Measurements from ENCODE around the gene KDM4B.

KDM4B gene

GRCh38 chr19:5068233-5069072 is 99.5 kb downstream of the KDM4B start:
- no peak for DNase-seq (ENCODE audit: low spot score)
- no peak for FAIRE-seq

- DNase-seq (ENCODE audit: low spot score) (no peak), FAIRE-seq (no peak)
These were observed 101.4 kb downstream of the KDM4B start for GRCh38 chr19:5070331-5070730.

GRCh38 chr19:5070930-5071329 is 102.0 kb downstream of the KDM4B start:
- DNase-seq (ENCODE audit: low spot score), result no peak
- FAIRE-seq, result no peak

GRCh38 chr19:5071579-5071978 is 102.7 kb downstream of the KDM4B start:
- DNase-seq (ENCODE audit: low spot score), result no peak
- no peak for FAIRE-seq

- FAIRE-seq (no peak), DNase-seq (ENCODE audit: low spot score) (no peak)
These were observed 103.2 kb downstream of the KDM4B start for GRCh38 chr19:5072115-5072514.

DNA sequence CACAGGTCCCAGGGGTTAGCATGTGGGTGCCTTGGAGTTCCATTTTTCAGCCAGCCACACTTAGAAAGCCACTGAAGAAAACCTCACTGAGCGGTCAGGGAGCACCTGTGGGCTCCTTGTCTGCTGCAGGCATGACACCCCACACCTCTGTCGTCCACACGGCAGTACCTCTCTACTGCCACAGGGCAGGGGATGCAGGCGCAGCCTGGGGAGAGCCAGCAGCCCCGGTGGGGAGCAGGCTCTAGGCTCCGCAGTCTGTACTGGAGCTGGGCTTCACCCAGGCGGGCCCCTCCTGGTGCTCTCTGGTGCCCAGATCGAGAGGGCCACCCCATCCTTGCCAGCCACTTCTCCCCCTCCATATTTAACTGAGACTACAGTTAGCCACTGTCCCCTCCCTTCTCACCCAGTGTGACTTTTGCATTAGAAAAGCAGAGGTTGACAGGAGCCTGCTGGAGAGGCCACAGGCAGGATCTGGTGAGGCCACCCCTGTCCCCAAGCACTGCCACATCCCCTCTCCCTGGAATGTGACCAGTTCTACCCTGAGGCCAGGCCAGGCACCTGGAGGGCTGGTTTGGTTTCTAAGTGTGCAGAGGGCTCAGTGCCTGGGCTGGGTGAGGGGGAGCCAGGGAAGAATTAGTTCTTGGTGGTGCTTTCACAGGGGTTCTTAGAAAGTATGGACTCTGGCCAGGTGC is 104.4 kb downstream of the KDM4B start:
- FAIRE-seq (no peak), DNase-seq (ENCODE audit: low spot score) (no peak)

DNA sequence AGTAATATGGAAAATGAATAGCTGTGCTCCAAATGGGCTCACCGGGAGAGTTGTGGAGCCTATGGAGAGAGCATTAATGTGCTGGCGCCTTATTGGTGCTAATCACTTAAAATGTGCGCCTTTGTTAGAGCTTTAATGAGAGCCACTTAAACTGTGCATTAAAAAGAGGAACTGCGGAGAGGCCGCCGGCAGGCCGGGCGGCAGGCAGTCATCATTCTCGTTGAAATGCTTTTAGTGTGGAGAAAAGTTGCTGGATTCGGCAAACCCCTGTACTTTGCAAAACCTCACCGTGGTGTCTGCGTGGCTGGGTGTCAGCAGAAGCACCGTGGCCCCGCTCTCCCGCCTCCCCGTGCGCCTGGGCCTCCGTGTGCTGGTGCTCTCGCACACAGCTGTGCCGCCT is 105.5 kb downstream of the KDM4B start:
- FAIRE-seq, result no peak

GRCh38 chr19:5074830-5075394 is 106.0 kb downstream of the KDM4B start:
- DNase-seq (ENCODE audit: low spot score) (no peak), FAIRE-seq (no peak)

More for the DNA sequence above, 105.5 kb downstream of the KDM4B start:
- no peak for DNase-seq (ENCODE audit: low spot score)

GRCh38 chr19:5075597-5075996 is 106.7 kb downstream of the KDM4B start:
- DNase-seq (ENCODE audit: low spot score), result no peak
- no peak for FAIRE-seq

DNA sequence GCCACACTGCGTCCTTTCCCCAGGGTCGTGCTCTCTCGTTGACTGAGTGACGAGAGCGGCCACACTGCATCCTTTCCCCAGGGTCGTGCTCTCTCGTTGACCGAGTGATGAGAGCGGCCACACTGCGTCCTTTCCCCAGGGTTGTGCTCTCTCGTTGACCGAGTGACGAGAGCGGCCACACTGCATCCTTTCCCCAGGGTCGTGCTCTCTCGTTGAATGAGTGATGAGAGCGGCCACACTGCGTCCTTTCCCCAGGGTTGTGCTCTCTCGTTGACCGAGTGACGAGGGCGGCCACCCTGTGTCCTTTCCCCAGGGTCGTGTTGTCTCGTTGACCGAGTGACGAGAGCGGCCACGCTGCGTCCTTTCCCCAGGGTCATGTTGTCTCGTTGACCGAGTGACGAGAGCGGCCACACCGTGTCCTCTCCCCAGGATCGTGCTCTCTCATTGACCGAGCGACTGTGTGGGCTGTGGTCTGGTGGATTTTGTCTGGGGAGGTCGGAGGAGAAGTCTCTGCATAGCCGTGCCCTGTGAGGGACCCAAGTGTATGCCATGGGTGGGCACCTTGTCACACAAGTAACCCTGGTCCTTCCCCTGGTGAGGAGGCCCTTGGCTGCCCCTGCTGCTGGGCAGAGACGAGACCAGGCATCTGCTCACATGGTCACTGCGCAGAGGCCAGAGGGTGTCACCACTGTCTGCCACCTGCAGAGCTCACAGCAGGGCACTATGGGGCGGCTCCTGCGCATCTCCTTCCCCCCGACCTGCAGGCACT is 107.7 kb downstream of the KDM4B start:
- no peak for FAIRE-seq
- DNase-seq (ENCODE audit: low spot score), result no peak

DNA sequence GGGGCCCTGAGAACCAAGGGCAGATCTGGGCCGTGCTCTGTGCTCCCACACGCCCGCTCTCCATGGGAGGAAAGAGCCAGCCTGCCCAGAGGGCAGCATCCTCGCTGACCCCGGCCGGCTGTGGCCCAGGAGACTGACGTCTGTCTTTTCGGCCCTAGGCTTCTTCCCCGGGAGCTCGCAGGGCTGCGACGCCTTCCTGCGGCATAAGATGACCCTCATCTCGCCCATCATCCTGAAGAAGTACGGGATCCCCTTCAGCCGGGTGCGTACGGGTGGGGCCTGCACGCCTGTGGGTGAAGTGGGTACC is 108.2 kb downstream of the KDM4B start:
- DNase-seq (ENCODE audit: low spot score) (no peak), FAIRE-seq (no peak)

DNA sequence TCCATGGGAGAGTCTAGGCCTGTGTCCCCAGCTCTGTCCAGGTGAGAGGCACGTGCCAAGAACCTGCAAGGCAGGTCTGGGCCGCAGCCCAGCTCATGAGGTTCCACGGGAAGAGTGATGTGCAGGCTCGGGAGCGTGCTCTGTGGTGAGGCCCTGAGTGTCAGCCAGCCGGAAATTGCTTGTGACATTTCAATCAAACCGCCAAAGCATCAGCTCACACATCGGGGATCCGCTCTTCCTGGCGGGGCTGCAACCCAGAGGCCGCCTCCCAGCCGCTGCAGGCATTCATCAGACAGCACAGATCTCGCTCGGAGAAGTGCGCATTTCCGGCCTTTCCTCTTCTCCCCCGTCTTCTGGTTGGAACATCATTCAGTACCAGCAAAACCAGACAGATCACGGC is 109.3 kb downstream of the KDM4B start:
- no peak for DNase-seq (ENCODE audit: low spot score)
- no peak for FAIRE-seq

GRCh38 chr19:5078666-5079065 is 109.8 kb downstream of the KDM4B start:
- FAIRE-seq (no peak), DNase-seq (ENCODE audit: low spot score) (no peak)

GRCh38 chr19:5079071-5079774 is 110.3 kb downstream of the KDM4B start:
- DNase-seq (ENCODE audit: low spot score), result no peak
- no peak for FAIRE-seq

DNA sequence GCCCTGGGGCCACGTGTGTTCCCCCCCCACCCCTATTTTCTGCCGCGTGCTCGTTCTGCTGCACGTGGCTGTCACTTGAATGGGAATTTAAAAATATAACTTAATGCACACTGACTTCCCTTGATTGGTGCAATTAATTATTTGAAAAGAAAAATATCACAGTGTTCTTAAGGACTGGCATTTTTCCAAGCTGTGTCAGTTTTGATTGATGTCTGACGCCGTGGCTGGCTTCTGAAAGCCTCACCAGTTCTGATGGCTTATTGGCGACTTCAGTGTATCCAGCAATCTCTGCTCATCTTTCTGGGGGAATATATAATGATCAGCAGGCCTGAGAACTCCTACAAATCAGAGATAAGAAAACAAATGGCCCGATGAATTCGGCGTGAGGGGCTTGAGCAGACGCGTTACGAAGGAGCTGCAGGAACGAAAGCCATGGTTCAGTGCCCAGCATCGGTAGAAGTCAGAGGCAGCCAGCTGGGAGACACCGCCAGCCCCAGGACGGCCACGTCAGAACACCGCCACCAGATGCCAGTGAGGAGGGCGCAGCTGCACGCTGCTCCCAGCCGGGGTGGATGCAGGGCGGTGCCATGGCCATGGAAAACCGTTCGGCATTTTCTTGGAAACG is 111.2 kb downstream of the KDM4B start:
- DNase-seq (ENCODE audit: low spot score), result no peak
- FAIRE-seq, result no peak

DNA sequence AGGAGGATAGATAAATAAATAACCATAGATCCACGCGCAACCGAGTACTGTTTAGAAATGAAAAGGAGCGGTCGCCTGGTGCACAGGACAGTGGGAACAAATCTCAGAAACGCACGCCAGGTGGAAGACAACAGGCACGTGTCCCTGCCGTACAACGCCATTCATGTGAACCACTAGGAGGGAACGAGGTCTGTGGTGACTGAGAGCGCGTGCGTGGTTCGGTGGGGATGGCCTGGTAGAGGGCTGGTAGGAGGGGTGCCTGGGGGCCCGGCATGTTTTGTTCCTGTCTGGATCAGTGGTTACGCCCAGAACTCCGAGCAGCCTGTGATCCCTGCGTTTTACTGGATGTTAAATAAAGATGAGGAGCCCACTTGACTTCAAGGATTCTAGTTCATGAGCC is 111.9 kb downstream of the KDM4B start:
- no peak for FAIRE-seq
- DNase-seq (ENCODE audit: low spot score), result no peak

- no peak for FAIRE-seq
- no peak for DNase-seq (ENCODE audit: low spot score)
These were observed 112.7 kb downstream of the KDM4B start for GRCh38 chr19:5081443-5082161.

DNA sequence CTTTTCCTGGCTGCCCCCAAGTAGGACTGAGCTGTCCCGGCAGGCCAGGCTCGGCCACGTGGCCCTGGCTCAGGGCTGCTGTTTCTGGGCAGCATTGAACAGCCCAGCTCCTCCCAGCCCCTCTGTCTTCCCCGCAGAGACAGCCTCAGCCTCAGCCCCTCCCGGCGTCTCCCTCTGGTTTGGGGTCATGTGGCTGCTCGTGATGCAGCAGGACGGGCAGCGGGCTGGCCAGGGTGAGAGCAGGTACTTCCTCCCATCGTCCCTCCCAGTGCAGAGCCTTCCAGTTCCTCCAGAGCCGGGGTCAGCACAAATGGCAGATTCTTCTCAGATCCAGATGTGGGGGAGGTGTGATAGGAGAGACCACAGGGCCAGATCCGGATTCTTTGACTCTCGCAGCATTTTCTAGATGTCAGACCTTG is 114.6 kb downstream of the KDM4B start:
- FAIRE-seq (no peak), DNase-seq (ENCODE audit: low spot score) (no peak)

GRCh38 chr19:5085566-5085965 is 116.7 kb downstream of the KDM4B start:
- FAIRE-seq, result no peak
- no peak for DNase-seq (ENCODE audit: low spot score)

GRCh38 chr19:5086230-5086629 is 117.3 kb downstream of the KDM4B start:
- FAIRE-seq (no peak), DNase-seq (ENCODE audit: low spot score) (no peak)
